ENCODE data around the gene SMAD6. TPM values are rescaled to one million over a fixed set of nuclear protein-coding genes. Genes with fewer than 3 reads are reported as not detected.

Gene SMAD6
- total RNA-seq (2014; rRNA removed; shearing (Covaris generic)), result 6.9 and 8.5 TPM in 2 replicates
- polyA plus RNA-seq (2015; cell fraction: cytosol; rRNA removed), result 4.8 and 6.2 TPM in 2 replicates
- 8.3 and 11.1 TPM in 2 replicates for polyA plus RNA-seq (2015; cell fraction: nucleus; rRNA removed)

DNA sequence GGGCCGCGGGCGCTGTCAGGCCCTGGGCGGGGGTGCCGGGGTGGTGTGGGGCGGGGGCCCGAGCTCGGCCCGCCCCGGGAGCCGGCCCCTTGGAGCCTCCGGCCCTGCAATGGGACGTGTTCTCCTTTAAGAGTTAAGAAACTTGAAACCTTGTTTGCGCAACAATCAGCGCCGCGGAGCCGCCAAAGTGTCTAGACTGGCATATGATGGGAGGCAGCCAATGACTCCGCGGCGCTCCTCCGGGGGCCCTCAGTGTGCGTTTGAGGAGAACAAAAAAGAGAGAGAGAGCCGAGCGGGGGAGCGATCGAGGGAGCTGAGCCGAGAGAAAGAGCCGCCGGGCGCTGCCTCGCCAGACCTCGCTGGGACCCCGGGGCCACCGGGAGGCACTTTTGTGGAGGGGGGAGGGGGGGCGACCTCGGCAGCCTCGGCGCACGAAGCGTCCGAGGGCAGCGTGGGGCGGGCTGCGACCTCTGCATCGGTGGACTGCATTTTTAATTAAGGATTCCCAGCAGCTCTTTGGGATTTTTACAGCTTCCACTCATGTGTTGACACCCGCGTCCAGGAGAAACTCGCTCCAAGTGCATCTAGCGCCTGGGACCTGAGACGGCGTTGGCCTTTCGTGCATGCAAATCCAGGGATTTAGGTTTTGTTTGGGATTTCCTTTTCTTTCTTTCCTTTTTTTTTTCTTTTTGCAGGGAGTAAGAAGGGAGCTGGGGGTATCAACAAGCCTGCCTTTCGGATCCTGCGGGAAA, at the start of gene SMAD6:
TSS of gene SMAD6 (plus strand) at position 202 of the 752 bp plus-strand sequence. CDS start 1,023 bp downstream, outside the sequence.
- DNase-seq (ENCODE audit: low read depth), result peak; percentile 96

DNA sequence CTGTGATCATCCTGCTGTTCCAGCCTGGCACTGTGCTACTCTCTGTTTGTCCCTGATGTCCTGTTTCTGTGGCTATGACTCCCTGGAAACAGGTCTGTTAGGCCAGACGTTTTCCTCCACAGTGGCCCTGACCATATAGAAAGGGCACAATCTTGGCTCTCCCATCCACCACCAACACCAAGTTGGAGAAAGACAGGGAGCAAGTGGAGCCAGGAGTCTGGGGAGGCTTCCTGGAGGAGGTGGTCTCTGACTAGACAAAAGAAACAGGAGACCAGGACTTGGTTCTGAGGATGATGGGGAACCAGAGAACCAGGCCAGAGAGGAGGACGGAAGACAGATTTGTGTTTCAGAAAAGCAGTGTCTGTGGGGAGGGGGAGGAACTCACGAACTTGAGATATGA, 49.2 kb upstream of the SMAD6 start:
- DNase-seq (ENCODE audit: low read depth), result no peak

DNA sequence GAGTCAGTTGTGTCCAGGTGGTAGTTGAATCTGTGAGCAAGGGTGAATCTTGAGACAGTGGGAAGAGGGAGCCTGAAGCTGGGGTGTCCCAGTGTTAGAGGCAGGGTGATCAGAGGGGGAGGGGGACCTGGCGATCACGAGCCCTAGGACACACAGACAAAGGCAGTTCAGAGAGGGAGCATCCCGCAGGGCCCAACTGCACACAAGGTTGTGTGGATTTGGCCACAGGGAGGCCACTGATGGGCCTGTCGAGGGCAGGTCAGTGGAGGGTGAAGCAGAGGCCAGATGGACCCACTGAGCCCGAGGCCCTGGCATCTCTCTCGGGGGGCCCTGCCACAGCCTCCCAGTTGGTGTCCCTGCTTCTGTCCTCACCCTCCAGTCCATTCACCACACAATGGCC, 48.6 kb upstream of the SMAD6 start:
- DNase-seq (ENCODE audit: low read depth), result no peak

GRCh38 chr15:66653852-66654251, 48.2 kb upstream of the SMAD6 start:
- no peak for DNase-seq (ENCODE audit: low read depth)

DNA sequence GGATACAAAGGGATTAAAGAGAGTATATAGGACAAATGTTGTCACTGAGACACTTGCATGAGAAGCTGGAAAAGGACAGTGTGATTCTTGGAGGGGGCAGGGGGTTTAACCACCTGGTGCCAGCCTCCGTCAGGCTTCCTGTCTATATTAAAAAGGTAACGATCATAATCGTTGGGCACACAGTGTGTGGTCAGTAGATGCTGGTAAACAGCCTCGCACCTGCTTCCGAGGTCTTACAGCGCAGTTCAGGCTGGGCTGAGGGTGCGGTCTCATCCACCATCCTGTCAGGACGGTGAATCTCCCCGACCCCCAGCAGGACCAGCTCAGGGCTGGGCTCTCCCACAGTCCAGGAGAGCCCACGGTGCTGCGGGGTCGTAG, 47.7 kb upstream of the SMAD6 start:
- DNase-seq (ENCODE audit: low read depth), result no peak

DNA sequence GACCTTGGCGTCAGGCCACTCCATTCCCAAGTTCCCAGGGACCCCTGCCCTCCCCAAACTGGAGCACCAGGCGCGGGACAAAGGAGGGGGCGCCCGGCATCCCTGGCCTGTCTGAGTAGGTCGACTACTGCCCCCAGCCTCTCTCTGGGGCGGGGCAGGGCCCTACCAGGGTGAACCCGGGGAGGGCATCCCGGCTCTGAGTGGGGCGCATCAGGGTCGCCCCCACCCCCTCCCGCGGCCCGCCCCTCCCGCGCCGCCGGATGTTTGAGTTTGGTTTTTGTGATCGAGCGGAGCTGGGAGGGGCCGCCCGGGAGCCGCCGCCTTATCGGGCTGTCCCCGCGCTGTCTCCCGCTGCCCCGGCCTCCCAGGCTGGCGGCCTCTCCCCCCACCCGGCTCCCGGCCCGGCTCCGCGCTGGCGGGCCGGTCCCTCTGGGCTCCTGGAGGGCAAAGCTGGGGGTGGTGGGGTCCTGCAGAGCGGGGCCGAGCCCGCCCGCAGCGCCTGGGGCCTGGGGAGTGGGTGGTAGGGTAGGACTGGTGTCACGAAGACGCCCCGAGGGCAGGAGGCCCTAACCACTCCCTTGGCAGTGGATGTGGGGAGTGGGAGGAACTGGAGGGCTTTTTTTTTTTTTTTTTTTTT, 47.2 kb upstream of the SMAD6 start:
- DNase-seq (ENCODE audit: low read depth), result no peak

DNA sequence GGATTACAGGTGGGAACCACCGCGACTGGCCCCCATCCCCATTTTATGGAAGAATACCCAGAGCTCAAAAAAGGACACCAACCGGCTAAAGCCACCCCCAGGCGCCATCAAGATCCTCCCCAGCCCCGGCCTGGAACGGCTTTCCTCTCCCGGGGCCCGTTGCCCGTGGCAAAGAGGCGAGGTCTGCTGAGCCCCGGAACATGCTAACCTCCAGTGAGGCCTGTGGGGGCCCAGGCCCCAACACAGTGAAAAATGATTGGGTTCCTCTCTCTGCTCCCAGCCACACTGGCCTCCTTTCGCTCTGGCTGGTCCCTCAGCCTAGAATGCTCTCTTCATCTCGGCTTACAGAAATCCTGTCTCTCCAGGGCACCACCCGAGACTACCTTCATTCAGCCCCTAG, 46.5 kb upstream of the SMAD6 start:
- DNase-seq (ENCODE audit: low read depth), result no peak

DNA sequence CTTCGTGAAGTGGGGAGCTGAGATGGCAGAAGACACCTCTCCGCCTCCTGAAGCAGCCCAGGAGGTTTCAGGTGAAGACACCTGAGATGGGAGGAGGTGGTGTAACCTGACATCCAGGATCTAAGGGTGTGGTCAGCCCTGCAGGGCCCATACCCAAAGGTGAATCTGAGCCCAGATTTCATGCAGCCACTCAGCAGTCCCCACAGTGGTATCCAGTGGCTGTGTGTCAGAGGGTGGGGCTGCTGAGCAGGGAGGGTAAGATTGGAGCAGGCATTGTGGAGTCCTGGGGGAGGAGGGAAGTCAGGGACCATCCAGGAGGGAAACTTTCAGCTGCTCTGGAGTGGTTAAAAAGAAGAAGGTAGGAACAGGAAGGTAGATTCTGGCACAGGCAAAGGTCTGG, 46.0 kb upstream of the SMAD6 start:
- DNase-seq (ENCODE audit: low read depth), result no peak

- DNase-seq (ENCODE audit: low read depth), result no peak
These were observed 44.6 kb upstream of the SMAD6 start for GRCh38 chr15:66657185-66658020.

GRCh38 chr15:66658044-66658443, 44.0 kb upstream of the SMAD6 start:
- no peak for DNase-seq (ENCODE audit: low read depth)

DNA sequence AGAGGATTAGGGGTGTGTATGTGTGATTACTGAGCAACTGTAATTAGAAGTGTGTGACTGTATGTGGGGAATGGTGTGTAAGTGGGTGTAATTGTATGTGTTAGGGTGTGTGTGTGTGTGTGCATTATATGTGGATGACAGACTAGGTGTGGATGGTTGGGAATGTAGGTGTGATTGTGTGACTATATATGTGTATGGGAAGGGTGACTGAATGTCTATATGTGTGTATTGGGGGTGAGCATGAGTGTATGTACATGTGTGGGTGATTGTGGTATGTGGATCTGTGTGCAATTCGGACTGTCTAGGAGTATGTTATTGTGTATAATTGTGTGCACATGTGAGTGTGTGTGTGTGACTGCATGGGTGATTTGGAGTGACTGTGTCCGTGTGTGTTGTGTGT, 43.2 kb upstream of the SMAD6 start:
- DNase-seq (ENCODE audit: low read depth), result no peak

DNA sequence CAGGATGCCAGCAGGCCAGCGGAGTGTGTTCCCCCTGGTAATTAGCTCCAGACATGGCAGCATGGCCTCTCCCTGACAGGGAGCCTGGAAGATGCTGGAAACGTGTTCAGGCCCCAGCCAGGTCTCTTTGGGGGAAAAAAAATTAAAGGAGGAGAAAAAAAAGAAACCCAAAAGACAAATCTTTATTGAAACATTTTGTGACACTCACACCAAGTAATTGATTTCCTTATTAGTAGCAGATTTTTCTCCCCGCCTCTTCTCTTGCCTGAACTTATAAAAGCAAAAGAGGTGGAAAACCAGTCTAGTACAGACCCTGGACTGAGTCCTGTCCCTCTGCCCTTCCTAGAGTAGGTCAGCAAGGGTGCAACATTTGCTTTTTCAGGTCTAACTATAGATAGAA, 42.7 kb upstream of the SMAD6 start:
- DNase-seq (ENCODE audit: low read depth), result no peak

DNA sequence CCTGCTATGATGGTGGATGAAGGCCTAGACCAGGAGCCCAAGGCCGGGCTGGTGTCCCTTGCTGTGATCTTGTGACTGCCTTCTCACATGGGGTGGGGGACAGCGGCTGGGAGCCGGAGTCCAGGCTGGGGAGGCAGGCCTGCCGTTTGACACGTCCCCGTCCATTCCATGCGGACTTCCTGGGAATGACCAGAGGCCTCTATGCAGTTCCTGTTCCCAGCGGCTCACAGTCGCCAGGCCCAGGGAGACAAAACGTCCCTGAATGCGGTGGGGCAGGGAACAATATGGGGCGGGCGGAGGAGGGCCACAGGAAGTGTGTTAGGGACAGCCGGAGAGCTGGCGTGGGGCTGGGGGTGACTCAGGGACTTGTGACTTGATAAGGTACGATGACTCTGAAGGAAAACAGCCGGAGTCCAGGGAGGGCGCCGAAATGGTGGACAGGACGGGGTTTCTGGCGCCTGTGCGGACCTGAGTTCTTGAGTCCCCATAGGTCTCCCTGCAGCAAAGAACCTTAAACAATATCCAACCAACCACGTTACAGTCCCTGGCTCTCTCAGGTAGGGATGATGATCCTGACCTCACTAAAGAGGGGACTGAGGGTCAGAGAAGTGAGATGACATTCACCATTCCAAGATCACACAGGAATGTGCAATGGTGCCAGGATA, 40.5 kb upstream of the SMAD6 start:
- DNase-seq (ENCODE audit: low read depth), result no peak

DNA sequence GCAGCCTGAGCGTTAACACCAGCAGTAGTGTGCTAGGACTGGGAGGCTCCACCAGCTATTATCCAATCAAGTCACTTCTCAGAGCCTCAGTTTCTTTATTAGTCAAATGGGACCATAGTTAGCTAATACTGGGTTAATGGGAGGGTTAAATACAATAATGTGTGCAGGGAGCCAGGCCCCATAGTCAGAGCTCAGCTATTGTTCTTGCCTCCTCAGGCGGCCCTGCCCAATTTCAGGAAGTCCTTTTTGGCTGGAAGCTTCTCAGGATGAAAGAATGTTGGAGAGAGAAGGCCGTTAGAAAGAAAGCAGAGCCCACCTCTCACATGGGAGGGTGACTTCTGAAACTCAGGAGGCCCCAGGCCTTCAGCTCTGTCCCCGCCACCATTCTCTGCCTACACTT, 39.5 kb upstream of the SMAD6 start:
- DNase-seq (ENCODE audit: low read depth), result no peak

DNA sequence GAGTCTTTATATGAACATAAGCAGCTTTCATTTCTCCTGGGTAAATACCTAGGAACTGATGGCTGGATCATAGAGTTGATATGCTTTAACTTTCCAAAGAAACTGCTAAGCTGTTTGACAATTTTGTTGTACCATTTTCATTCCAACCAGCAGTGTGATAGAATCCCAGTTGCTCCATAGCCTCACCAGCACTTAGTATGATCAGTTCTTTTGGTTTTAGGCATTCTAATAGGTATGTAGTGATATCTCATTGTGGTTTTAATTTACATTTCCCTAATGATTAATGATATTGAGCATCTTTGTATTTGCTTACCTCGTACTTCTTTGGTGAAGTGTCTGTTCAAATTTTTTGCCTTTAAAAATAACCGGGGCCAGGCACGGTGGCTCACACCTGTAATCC, 38.4 kb upstream of the SMAD6 start:
- DNase-seq (ENCODE audit: low read depth), result no peak

- no peak for DNase-seq (ENCODE audit: low read depth)
These were observed 31.9 kb upstream of the SMAD6 start for GRCh38 chr15:66670175-66670574.

DNA sequence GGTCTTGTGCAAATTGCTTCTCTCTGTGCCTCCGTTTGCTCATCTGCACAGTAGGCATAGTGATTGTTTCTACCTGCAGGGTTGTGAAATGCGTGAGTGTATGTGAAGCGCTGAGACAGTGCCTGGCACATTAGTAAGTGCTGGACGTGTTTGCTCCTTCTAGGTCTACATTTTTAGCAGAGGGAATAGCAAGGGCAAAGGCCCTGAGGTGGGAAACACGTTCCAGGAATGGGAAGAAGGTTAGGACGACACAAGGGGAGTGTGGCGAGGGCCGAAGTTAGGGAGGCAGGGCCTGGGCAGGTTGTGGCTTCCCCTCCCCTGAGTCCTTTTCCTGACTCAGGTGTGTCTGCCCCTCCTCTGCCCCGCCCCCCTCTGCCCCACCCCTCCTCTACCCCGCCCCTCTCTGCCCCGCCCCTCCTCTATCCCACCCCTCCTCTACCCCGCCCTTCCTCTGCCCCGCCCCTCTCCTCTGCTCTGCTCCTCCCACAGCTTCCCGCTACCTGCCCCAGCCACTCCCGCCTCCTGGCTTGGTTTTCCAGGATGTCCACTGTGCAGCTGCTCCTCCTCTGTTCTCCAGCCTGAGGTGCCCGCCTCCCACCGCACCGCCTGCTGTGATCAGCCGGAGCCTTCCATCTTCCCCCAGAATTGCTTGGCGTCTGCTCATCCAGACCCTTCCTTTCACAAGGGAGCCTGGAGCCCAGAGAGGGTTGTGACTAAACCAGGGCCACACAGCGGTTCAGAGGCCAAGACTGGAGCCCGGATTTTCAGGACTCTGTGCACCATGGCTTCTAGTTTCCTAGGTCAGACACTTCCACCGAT, 31.1 kb upstream of the SMAD6 start:
- no peak for DNase-seq (ENCODE audit: low read depth)

GRCh38 chr15:66672867-66673266, 29.2 kb upstream of the SMAD6 start:
- DNase-seq (ENCODE audit: low read depth), result no peak

- no peak for DNase-seq (ENCODE audit: low read depth)
These were observed 28.4 kb upstream of the SMAD6 start for GRCh38 chr15:66673410-66674322.

DNA sequence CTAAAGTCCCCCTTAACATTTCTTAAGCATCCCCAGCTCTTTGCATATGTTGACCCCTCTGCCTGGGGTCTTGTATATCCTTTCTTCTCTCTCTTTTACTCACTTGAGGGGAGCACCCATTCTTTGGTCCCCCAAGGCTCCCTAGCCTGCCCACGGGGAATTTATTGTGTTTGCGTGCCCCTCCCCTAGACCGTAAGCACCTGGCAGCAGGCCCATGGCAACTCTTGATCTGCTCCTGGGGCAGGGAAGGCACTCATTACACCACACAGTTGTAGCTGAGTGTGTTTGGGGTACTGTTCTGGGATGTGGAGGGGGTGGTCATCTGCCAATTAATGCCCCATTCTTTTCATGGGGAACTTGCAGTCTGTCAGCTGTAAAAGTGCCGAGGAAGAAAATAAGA, 27.3 kb upstream of the SMAD6 start:
- DNase-seq (ENCODE audit: low read depth), result no peak

Data from HT1080 (cell line).